ENCODE data around the gene OLIG1.

- TF ChIP-seq CTCF (conservative IDR thresholded peaks at IDR 0.05 in 1 of 2, IDR thresholded peaks at IDR 0.05 in 1 of 2; ENCODE audit: extremely low read depth in 1 of 2, insufficient read depth in 1 of 2, low read depth in 1 of 2, low read length in 2 of 2), result no peak
- no peak for TF ChIP-seq EZH2 (IDR thresholded peaks at IDR 0.05; ENCODE audit: borderline replicate concordance, low read length)
These were observed 11.4 kb upstream of the OLIG1 start for GRCh38 chr21:33058527-33058926.
